ENCODE measurements around the gene HCFC1R1.

The HCFC1R1 gene

GRCh38 chr16:2976673-2977072 lies 47.1 kb downstream of the HCFC1R1 start:
- no peak overlapping the region for H3K4me3 ChIP-seq (ENCODE audit: low read depth, low read length)
- TF ChIP-seq CTCF (conservative IDR thresholded peaks at IDR 0.05; ENCODE audit: low read depth, low read length) = no peak
- no peak for DNase-seq (ENCODE audit: low read depth)

GRCh38 chr16:2976201-2976600 lies 47.5 kb downstream of the HCFC1R1 start:
- TF ChIP-seq CTCF (conservative IDR thresholded peaks at IDR 0.05; ENCODE audit: low read depth, low read length) = no peak

GRCh38 chr16:2975161-2975795 lies 48.5 kb downstream of the HCFC1R1 start:
- no peak for TF ChIP-seq CTCF (conservative IDR thresholded peaks at IDR 0.05; ENCODE audit: low read depth, low read length)
- no peak for DNase-seq (ENCODE audit: low read depth)
- H3K4me3 ChIP-seq (ENCODE audit: low read depth, low read length) = no peak overlapping the region

More at GRCh38 chr16:2976201-2976600, 47.5 kb downstream of the HCFC1R1 start:
- DNase-seq (ENCODE audit: low read depth) = no peak
- H3K4me3 ChIP-seq (ENCODE audit: low read depth, low read length) = no peak overlapping the region

- H3K4me3 ChIP-seq (ENCODE audit: low read depth, low read length) = no peak overlapping the region
Observed at GRCh38 chr16:2974319-2975056, 49.3 kb downstream of the HCFC1R1 start.

GRCh38 chr16:2973605-2974318 lies 50.0 kb downstream of the HCFC1R1 start:
- TF ChIP-seq CTCF (conservative IDR thresholded peaks at IDR 0.05; ENCODE audit: low read depth, low read length) = no peak
- DNase-seq (ENCODE audit: low read depth) = no peak
- no peak overlapping the region for H3K4me3 ChIP-seq (ENCODE audit: low read depth, low read length)

More at GRCh38 chr16:2974319-2975056, 49.3 kb downstream of the HCFC1R1 start:
- no peak for TF ChIP-seq CTCF (conservative IDR thresholded peaks at IDR 0.05; ENCODE audit: low read depth, low read length)
- no peak for DNase-seq (ENCODE audit: low read depth)

GRCh38 chr16:2973093-2973492 lies 50.6 kb downstream of the HCFC1R1 start:
- H3K4me3 ChIP-seq (ENCODE audit: low read depth, low read length) = no peak overlapping the region
- no peak for DNase-seq (ENCODE audit: low read depth)
- no peak for TF ChIP-seq CTCF (conservative IDR thresholded peaks at IDR 0.05; ENCODE audit: low read depth, low read length)

Data from choroid plexus epithelial cell (primary cell).